H1 (cell line): ENCODE results near the gene POLR2A. TPM values are rescaled to one million over a fixed set of nuclear protein-coding genes. Genes with fewer than 3 reads are reported as not detected.
"Not testable (repeated sequence)": the region's sequence is repeated elsewhere in the genome, so short reads cannot be mapped to it uniquely, and the experiment has no call there.

Source experiments
- CTCF ChIA-PET: fragments of 300-600 bp; sonication (Branson Sonifier 250); formaldehyde crosslinking; loops from one replicate; lab custom pipeline; 2021; ENCODE audit not compliant: partially characterized antibody; lab: Charles Lee
- POLR2A ChIA-PET: fragments of 300-600 bp; sonication (Branson Sonifier 250); formaldehyde crosslinking; loops from one replicate; lab custom pipeline; 2021; ENCODE audit warnings: inconsistent platforms; ENCODE audit not compliant: partially characterized antibody; lab: Charles Lee
- DNase-seq, 2 experiments: peaks; one replicate each; pipeline versions ENCODE4 v3.0.0 to v3.0.0-alpha.2; 2010 to 2022; ENCODE audit warnings: low spot score in 2 of 2, low read depth in 1 of 2, mixed read lengths in 1 of 2
- FAIRE-seq: peaks from 2 replicates; lab custom pipeline; 2011; peaks lifted over from hg19 to GRCh38; lab: Jason Lieb, UNC
- H2AFZ ChIP-seq: 2 replicates; pipeline ENCODE4 v1.8.1; 2012; ENCODE audit warnings: low read length, inconsistent platforms
- H2AK5ac ChIP-seq: 2 replicates; pipeline ENCODE4 v1.6.1; 2013; ENCODE audit warnings: low read depth, low read length
- H2BK120ac ChIP-seq: replicated peaks from 2 replicates; pipeline ENCODE3; 2013; ENCODE audit warnings: low read depth, low read length, inconsistent platforms
- H2BK12ac ChIP-seq: 2 replicates; pipeline ENCODE4 v1.6.1; 2013; ENCODE audit warnings: low read depth, low read length
- H2BK15ac ChIP-seq: 2 replicates; pipeline ENCODE4 v1.6.1; 2013; ENCODE audit warnings: low read length
- H2BK20ac ChIP-seq: 2 replicates; pipeline ENCODE4 v1.6.1; 2013; ENCODE audit warnings: low read length
- H2BK5ac ChIP-seq: 2 replicates; pipeline ENCODE4 v1.6.1; 2013; ENCODE audit warnings: low read depth, low read length
- H3K14ac ChIP-seq: 2 replicates; pipeline ENCODE4 v1.6.1; 2013; ENCODE audit warnings: inconsistent platforms; ENCODE audit not compliant: insufficient read length
- H3K18ac ChIP-seq: 2 replicates; pipeline ENCODE4 v1.6.1; 2013; ENCODE audit warnings: low read length; ENCODE audit errors: extremely low read depth
- H3K23ac ChIP-seq: 2 replicates; pipeline ENCODE4 v1.6.1; 2013; ENCODE audit warnings: inconsistent platforms; ENCODE audit not compliant: insufficient read length
- H3K23me2 ChIP-seq: 2 replicates; pipeline ENCODE4 v1.6.1; 2013; ENCODE audit warnings: low read depth, low read length
- H3K27ac ChIP-seq: 2 replicates; pipeline ENCODE4 v1.6.1; 2011; ENCODE audit warnings: low read depth, low read length, inconsistent platforms
- H3K27me3 ChIP-seq, 4 experiments: replicated peaks in 1 of 4; 1 replicate in 1 of 4; 2 replicates in 3 of 4; pipeline versions ENCODE4 v1.6.1 to v1.8.1; 2011 to 2013; ENCODE audit warnings: low read length in 3 of 4, mild to moderate bottlenecking in 3 of 4, inconsistent platforms in 2 of 4, mixed read lengths in 2 of 4, moderate library complexity in 1 of 4; ENCODE audit not compliant: control insufficient read depth in 3 of 4, insufficient read depth in 3 of 4; ENCODE audit errors: extremely low read depth in 1 of 4
- H3K36me3 ChIP-seq, 4 experiments: 2 replicates each; pipeline versions ENCODE4 v1.6.1 to v1.8.1; 2011 to 2013; ENCODE audit warnings: mild to moderate bottlenecking in 4 of 4, low read length in 3 of 4, moderate library complexity in 2 of 4, control low read depth in 1 of 4, inconsistent platforms in 1 of 4; ENCODE audit not compliant: insufficient read depth in 4 of 4, control insufficient read depth in 2 of 4
- H3K4ac ChIP-seq: replicated peaks from 2 replicates; pipeline ENCODE3; 2013; ENCODE audit warnings: low read length, low read depth, mixed read lengths, inconsistent platforms; ENCODE audit not compliant: insufficient read length
- H3K4me1 ChIP-seq, 4 experiments: replicated peaks in 1 of 4; 1 replicate in 1 of 4; 2 replicates in 3 of 4; pipeline versions ENCODE4 v1.6.1 to v1.8.1; 2011 to 2013; ENCODE audit warnings: low read length in 3 of 4, inconsistent platforms in 2 of 4, mixed read lengths in 1 of 4; ENCODE audit not compliant: insufficient read depth in 4 of 4, control insufficient read depth in 3 of 4
- H3K4me2 ChIP-seq, 2 experiments: 2 replicates each; pipeline versions ENCODE4 v1.6.1 to v1.8.1; 2011 to 2013; ENCODE audit warnings: low read depth in 2 of 2, low read length in 2 of 2, control low read depth in 1 of 2, inconsistent platforms in 1 of 2, mild to moderate bottlenecking in 1 of 2; ENCODE audit not compliant: insufficient read depth in 1 of 2
- H3K4me3 ChIP-seq, 4 experiments: fragments of 200-600, 300-600 bp in 1 of 4; sonication (generic), shearing (Covaris generic), sonication (Bioruptor Twin) in 1 of 4; 2 replicates each; pipeline versions ENCODE4 v1.5.1 to v1.8.1; 2011 to 2016; ENCODE audit warnings: low read length in 4 of 4, low read depth in 3 of 4, control low read depth in 2 of 4, inconsistent platforms in 2 of 4, mild to moderate bottlenecking in 2 of 4, mixed read lengths in 1 of 4, moderate library complexity in 1 of 4; ENCODE audit not compliant: insufficient read depth in 2 of 4; ENCODE audit errors: extremely low read depth in 1 of 4
- H3K56ac ChIP-seq: replicated peaks from 2 replicates; pipeline ENCODE3; 2013; ENCODE audit warnings: low read depth, mild to moderate bottlenecking, mixed read lengths, low read length, inconsistent platforms; ENCODE audit not compliant: insufficient read length
- H3K79me1 ChIP-seq: 2 replicates; pipeline ENCODE4 v1.6.1; 2013; ENCODE audit warnings: low read depth, low read length, control low read depth
- H3K79me2 ChIP-seq, 2 experiments: 2 replicates each; pipeline versions ENCODE4 v1.6.1 to v1.8.1; 2012 to 2013; ENCODE audit warnings: low read length in 2 of 2, mild to moderate bottlenecking in 2 of 2, inconsistent platforms in 1 of 2; ENCODE audit not compliant: insufficient read depth in 2 of 2, control insufficient read depth in 1 of 2
- H3K9ac ChIP-seq, 4 experiments: replicated peaks in 1 of 4; 1 replicate in 1 of 4; 2 replicates in 3 of 4; pipeline versions ENCODE4 v1.6.1 to v1.8.1; 2011 to 2013; ENCODE audit warnings: low read depth in 3 of 4, low read length in 3 of 4, control low read depth in 2 of 4, mild to moderate bottlenecking in 2 of 4, moderate library complexity in 2 of 4, inconsistent platforms in 1 of 4; ENCODE audit errors: extremely low read depth in 1 of 4
- H3K9me3 ChIP-seq, 2 experiments: 2 replicates each; pipeline versions ENCODE4 v1.6.1 to v1.8.1; 2012 to 2013; ENCODE audit warnings: mild to moderate bottlenecking in 2 of 2, moderate library complexity in 2 of 2, control low read depth in 1 of 2, inconsistent platforms in 1 of 2, low read depth in 1 of 2, low read length in 1 of 2, mixed read lengths in 1 of 2; ENCODE audit not compliant: insufficient read depth in 2 of 2
- H4K20me1 ChIP-seq, 2 experiments: replicated peaks in 1 of 2; 2 replicates each; pipeline versions ENCODE3 to v1.8.1; 2011 to 2013; ENCODE audit warnings: inconsistent platforms in 2 of 2, low read length in 2 of 2, mild to moderate bottlenecking in 1 of 2; ENCODE audit not compliant: insufficient read depth in 2 of 2, control insufficient read depth in 1 of 2
- H4K5ac ChIP-seq: 2 replicates; pipeline ENCODE4 v1.6.1; 2013; ENCODE audit warnings: low read length, low read depth, mixed read lengths, inconsistent platforms; ENCODE audit not compliant: insufficient read length
- H4K8ac ChIP-seq: 2 replicates; pipeline ENCODE4 v1.8.0; 2013; ENCODE audit warnings: mild to moderate bottlenecking, moderate library complexity, low read length, inconsistent platforms; ENCODE audit not compliant: insufficient read depth; ENCODE audit errors: extremely low read depth
- H4K91ac ChIP-seq: replicated peaks from 2 replicates; pipeline ENCODE3; 2013; ENCODE audit warnings: low read length, mixed read lengths, inconsistent platforms; ENCODE audit not compliant: insufficient read length
- WGBS, 2 experiments: shearing (Covaris generic) in 1 of 2; methylation state at CpG; one replicate each; pipeline versions ENCODE4 v1.1.6 to v1.1.7; 2013 to 2015; ENCODE audit warnings: low lambda C conversion rate in 2 of 2, mixed read lengths in 2 of 2, inconsistent platforms in 1 of 2, low coverage in 1 of 2, missing lambda C conversion rate in 1 of 2; ENCODE audit not compliant: insufficient replicate concordance in 2 of 2, insufficient coverage in 1 of 2, insufficient read length in 1 of 2; ENCODE audit errors: extremely low coverage in 1 of 2, missing lambda C conversion rate in 1 of 2; 5-methylcytosine and 5-hydroxymethylcytosine counted together
- polyA plus RNA-seq, 7 experiments: library from polyadenylated mRNA; depleted of rRNA in 3 of 7; stranded (reverse) in 5 of 7; unstranded in 2 of 7; fragments of >200 nt in 5 of 7; fragments of 200-250 nt in 2 of 7; gene quantifications; 1 replicate in 5 of 7; 2 replicates in 1 of 7; 4 replicates in 1 of 7; pipeline versions ENCODE4 v1.2.1 to v1.2.3, GENCODE V29; 2011 to 2013; ENCODE audit warnings: missing spikeins in 2 of 7, mixed read lengths in 2 of 7
- total RNA-seq: library from RNA; stranded (reverse); fragmentation: NEBNext Ultra II Directional; extraction: Animal tissue kit (Norgen Biotek cat#: 25700); gene quantifications from 2 replicates; pipeline ENCODE4 v1.2.1, GENCODE V29; 2021

The POLR2A gene
- total and polyA plus RNA-seq, 2 of the 8 experiments (the other 6 are each of a cell fraction or from before 2014, with no cell fraction given), result 26.8 to 150 TPM

DNA sequence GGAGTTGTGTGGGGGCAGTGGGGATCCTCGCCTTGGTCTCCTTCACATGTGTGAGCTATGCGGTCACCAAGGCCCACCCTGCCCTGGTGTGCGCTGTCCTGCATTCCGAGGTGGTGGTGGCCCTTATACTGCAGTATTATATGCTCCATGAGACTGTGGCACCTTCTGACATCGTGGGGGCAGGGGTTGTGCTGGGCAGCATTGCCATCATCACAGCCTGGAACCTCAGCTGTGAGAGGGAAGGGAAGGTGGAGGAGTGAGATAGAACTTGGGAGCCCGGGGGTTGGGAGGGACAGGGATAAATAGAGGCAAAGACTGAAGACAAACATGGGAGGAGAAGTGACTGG is 1.5 kb upstream of the POLR2A start:
- 89% methylated on average over 6 of the region's 6 CpGs; no CpG with 5 or more reads in 1 of the 2 experiments for WGBS, 2 experiments
- H3K56ac ChIP-seq, H3K4ac ChIP-seq, H4K91ac ChIP-seq, H3K18ac ChIP-seq, H2BK120ac ChIP-seq, H2BK20ac ChIP-seq, H3K9ac ChIP-seq, H2BK5ac ChIP-seq, H3K36me3 ChIP-seq, H3K9me3 ChIP-seq, H3K27ac ChIP-seq, H3K14ac ChIP-seq, H2BK15ac ChIP-seq, H4K5ac ChIP-seq, H3K23ac ChIP-seq, FAIRE-seq, H2AFZ ChIP-seq, DNase-seq, H3K27me3 ChIP-seq, H4K8ac ChIP-seq, H3K79me1 ChIP-seq: not testable (repeated sequence)
- peak overlapping the region in 2 of 4 experiments; percentile 79 to 85; a peak in 2 of 8 replicates for H3K4me3 ChIP-seq
- H4K20me1 ChIP-seq, result peaks cover 9 to 13% of the 10 kb centered on the region in 2 experiments
- 0 out of 2 replicates have a peak overlapping the region, but pooled peaks have one; percentile 16 for H2AK5ac ChIP-seq
- POLR2A ChIA-PET, result interaction anchor here (1.4 to 14.3 kb wide), 7 partner anchors 18 to 101 kb away, joined by 3 to 339 read pairs (median 15); partner anchors contain the start of genes CHRNB1, FGF11, MPDU1 and TMEM102
- peaks cover 19 to 40% of the 10 kb centered on the region in 2 experiments for H3K79me2 ChIP-seq
- peaks cover 2 to 29% (median 23%) of the 10 kb centered on the region in 4 experiments for H3K4me1 ChIP-seq
- peaks cover 22% of the 10 kb centered on the region for H3K23me2 ChIP-seq
- CTCF ChIA-PET, result interaction anchor here (1.6 kb wide), 1 partner anchor 47 kb away, joined by 4 read pairs; the partner anchor contains the start of gene TMEM102
- H3K4me2 ChIP-seq, result peak overlapping the region; percentile 83 to 96
- H2BK12ac ChIP-seq, result 0 out of 2 replicates have a peak overlapping the region, but pooled peaks have one; percentile 75
